ENCODE results near the gene MRPL33.
"Not testable (repeated sequence)": the region's sequence is repeated elsewhere in the genome, so short reads cannot be mapped to it uniquely, and the experiment has no call there.

The MRPL33 gene

DNA sequence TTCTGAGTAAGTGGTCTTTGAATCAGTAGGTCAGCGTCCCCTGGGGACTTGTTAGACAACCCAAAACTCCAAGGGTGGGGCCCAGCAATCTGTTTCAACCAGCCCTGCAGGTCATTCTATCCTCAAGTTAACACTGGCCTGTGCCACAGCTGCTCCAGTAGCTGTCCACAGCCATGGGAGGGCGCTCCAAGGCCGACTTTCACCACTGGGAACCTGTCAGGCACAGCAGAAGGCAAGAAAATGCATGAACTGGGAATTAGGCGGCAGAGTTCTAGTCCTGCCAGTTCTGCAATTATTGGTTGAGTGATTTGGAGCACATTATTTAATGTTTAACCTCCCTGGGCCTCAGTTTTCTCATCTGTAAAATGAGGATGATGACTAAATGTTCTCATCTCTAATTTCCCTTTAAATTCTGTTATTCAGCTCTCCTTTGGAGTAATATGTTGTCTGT, 17.4 kb upstream of the MRPL33 start:
- Histone ChIP-seq H3K27ac (no peak overlapping the region), H3K4me3 (no peak overlapping the region)
- DNase-seq (ENCODE audit: low spot score) = no peak
- peak; percentile 55 for TF ChIP-seq CTCF (IDR thresholded peaks at IDR 0.05)

GRCh38 chr2:27754831-27755230, 16.7 kb upstream of the MRPL33 start:
- no peak overlapping the region for H3K4me3 ChIP-seq
- H3K27ac ChIP-seq = no peak overlapping the region
- no peak for DNase-seq (ENCODE audit: low spot score)
- TF ChIP-seq CTCF (IDR thresholded peaks at IDR 0.05) = no peak

DNA sequence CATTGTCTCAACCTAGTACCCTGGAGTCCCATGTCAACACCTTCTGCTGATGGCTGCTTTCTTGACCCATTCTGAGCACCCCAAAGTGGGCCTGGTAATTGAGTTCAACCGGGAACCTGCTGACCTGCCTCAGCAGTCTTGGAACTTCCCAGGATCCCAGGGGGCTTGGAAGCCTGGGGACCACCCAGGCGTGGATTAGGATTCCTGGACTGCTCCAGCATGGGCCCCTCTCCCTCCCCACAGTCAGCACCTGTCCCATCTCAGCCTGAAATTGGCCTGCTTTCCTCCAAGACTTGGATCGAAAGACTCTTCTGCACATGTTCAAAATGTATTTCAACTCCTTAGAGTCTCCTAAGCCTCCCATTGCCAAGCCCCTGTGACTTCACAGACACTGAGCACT, 15.4 kb upstream of the MRPL33 start:
- H3K27ac ChIP-seq = no peak overlapping the region
- no peak for DNase-seq (ENCODE audit: low spot score)
- no peak for TF ChIP-seq CTCF (IDR thresholded peaks at IDR 0.05)
- no peak overlapping the region for H3K4me3 ChIP-seq

DNA sequence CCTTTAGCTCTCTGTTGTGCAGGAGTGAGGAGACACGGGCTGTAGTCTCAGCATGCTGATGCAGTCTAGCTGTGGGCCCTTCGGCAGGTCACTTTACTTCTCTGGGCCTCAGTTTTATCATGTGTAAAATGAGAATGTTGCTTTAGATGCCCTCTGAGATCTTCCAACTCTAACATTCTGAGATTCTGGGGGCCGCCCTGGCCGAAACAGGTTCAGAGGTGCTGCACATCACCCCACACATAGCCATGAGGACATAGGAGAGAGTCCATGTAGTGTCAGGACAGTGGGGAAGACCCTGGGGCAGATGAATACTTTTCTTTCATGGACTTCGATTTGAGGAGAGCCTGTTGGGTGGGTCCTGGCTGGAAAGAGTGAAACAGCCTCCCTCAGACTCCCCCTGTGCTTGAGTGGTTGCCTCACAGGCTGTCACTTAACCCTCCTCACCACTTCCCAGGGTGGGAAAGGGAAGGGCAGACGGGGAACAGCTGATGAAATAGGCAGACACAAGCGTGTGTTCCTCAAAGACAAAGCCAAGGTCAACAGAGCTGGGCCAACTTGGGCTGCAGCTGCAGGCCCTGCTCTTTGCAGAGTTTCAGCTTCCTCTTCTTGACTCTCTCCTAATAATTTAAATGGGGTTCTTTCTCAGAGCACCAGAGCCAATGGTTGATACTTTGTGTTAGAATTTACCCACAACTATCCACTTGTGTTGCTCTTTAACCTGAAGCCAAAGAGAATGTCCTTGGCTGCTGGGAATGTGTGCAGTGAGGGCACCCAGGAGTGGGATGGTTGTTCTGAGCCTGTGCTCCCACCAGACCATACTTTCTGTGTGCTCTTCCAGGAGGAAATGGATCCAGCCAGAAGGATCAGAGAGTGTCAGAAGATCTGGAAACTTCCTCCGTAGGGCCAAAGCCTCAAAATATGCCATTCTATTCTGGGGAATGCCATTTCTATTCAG, 14.7 kb upstream of the MRPL33 start:
- no peak overlapping the region for H3K4me3 ChIP-seq
- no peak for DNase-seq (ENCODE audit: low spot score)
- peak overlapping the region; percentile 12 to 52 for H3K27ac ChIP-seq
- no peak for TF ChIP-seq CTCF (IDR thresholded peaks at IDR 0.05)

- no peak for DNase-seq (ENCODE audit: low spot score)
- H3K27ac ChIP-seq = no peak overlapping the region
- H3K4me3 ChIP-seq = no peak overlapping the region
- TF ChIP-seq CTCF (IDR thresholded peaks at IDR 0.05) = no peak
Observed at GRCh38 chr2:27762951-27763906, 8.3 kb upstream of the MRPL33 start.

GRCh38 chr2:27763907-27764267, 7.6 kb upstream of the MRPL33 start:
- Histone ChIP-seq H3K4me3 (no peak overlapping the region), H3K27ac (no peak overlapping the region)
- no peak for DNase-seq (ENCODE audit: low spot score)
- no peak for TF ChIP-seq CTCF (IDR thresholded peaks at IDR 0.05)

DNA sequence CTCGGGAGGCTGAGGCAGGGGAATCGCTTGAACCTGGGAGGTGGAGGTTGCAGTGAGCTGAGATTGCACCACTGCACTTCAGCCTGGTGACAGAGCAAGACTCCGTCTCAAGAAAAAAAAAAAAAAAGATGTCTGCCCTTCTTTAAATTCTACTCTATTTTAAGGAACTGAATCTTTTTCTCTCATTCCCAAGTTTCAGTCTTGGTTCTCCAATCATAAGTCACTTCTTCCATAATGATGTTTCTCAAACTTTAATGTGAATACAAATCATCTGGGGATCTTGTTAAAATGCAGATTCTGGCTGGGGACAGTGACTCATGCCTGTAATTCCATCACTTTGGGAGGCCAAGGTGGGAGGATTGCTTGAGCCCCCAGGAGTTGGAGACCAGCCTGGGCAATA, 7.0 kb upstream of the MRPL33 start:
- not testable (repeated sequence) for H3K27ac ChIP-seq; DNase-seq (ENCODE audit: low spot score); H3K4me3 ChIP-seq
